ENCODE data around the gene CDH4.

CDH4 gene

DNA sequence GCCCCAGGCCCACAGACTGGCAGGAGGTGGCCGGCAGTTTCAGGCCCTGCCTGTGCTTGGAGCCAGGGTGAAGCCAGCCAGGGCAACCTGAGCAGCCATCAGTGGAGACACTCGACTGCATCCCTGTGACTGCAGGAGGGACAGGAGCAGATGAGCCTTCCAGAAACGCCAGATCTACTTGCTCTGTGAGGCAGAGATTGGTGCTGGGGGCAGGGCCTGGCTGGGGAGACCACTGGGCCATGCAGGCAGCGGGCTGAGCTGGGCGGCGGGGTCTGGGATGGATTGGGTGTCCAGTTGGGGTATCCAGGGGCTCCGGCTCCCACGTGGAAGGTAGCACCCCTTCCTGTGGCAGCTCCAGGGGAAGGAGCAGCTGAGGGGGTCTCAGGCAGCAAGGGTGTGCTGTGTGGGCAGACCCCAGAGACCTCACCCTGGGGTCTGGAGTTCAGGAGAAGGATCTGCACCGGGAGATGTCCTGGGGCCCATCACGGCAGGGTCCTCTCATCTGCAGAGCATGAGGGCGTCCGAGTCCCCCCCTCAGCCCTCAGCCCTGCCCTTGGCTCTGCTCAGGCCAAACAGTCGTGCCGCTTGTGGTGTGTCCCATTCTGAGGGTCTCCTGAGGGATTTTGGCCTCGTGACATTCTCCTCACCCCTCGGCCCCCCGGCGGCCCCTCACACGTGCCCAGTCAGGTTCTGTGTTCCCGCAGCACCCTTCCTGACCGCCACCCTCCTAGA, 478.7 kb downstream of the CDH4 start:
- no peak for DNase-seq

DNA sequence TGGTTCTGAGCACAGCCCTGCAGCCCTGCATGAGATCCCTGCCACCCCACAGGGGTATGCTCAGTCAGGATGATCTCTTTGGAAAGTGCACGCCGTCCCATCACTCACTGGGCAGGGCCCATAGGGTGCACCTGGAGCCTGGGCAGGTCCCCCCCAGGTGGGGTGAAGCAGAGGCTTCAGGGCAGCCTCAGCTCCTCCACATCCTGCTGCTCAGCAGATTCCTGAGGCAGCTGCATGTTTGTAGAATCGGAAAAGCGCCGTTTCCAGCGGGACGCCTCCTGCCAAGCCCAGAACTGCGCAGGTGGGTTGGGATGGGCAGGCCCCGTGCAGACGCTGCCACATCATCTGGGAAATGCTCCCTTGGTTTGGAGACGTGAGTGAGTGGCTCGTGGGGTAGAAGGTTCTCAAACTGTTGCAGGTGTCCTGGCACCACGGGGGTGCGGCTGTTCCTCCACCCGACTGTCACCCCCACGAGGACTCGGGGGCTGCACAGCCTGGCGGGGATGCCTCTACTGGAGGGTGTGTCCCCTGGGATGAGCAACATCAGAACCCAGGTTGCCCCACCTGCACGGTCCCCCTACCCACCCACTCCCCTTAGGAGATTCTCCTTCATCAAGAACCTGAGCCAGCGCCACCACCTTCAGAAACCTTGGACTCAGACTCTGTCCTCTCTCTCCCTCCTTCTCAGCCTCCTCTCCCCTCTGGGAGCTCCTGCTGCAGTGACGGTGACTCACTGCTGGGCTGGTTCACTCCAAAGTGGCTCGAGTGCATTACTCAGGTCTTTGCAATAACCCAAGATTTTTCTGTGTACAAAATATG, 479.5 kb downstream of the CDH4 start:
- DNase-seq: peak; percentile 39

DNA sequence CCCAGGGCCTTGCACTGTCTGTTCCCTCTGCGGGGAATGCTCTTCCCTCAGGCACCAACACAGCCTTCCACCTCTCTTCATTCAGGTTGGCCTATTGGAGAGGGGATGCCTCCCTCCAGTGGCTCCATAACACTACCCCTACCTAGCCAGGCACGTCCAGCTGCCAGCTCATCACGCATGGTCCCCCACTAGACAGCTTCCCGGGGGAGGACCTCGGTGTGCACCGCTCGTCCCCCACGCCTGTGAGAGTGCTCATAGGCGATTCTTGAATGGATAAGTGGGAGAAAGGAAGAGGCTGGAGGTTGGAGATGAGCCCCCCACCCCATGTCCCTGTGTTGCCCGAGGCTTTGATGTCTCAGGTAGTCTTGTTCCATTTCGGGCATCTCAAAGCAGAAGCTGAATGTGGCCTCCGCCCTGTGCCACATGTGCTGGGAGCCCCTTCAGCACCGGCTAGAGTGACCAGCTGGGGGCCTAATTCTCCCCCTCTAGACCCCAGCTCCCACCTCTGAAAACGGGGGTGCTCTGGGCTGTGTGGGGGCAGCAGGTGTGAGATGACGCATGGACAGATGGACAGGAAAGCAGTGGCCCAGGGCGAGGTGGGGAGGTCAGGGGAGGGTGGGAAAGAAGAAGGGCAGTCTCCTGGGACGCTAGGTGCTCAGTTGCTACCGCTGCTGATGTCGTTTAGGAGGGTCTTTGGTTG, 480.6 kb downstream of the CDH4 start:
- no peak for DNase-seq

DNA sequence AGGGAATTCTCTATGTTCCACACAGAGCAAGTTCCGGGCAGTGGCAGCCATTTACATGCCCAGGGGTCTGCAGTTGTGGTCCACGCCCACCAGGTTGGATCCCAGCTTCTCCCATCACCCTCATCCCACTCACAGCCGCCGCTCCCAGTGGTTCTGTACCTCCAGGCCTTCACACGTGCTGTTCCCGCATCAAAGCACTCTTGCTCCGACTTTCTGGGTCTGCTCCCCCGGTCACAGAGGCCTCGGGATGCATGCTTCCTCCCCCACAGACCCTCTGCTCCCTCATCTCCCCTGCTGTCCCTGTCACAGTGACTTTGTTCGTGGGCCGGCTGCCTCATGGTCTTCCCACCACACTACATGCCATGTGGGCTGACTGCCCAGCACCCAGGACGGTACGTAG, 481.2 kb downstream of the CDH4 start:
- DNase-seq: no peak

DNA sequence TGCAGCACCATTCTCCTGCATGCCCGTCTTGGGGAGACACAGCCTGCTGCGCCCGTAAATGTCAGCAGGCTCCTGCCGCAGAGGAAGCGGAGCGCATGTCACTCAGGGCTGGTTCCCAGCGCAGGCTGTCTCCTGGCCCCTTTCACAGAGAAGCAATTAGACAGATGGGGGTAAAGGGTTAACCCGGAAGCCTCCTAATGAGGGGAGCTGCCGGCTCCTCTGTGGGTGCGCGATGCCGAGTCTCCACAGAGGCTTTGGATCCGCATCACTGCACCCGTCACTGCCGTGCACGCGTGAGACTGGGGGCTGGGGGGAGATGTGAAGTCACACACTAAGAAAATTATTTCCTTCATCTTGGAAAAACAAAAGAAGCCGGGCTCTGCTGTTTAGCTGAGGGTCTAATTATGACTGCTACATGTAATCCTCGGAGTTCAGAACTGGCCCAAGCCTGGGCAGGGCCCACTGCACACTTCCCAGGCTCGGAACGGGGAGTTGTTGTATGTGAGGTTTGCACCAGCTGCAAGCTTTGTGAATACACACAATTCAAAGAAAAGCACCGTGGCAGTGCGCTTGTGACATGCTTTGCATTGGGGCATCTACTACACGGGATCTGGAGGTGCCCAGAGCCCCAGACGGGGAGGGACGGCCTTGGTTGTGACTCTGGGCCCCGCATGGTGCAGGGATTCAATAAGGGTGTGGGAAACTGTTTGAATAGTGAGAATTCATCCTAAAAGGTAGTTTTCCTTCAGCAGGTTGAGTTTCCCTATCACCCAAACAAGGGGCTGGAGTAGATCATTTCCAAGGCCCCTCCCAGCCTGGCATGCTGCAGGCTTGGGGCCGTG, 482.1 kb downstream of the CDH4 start:
- DNase-seq: no peak

DNA sequence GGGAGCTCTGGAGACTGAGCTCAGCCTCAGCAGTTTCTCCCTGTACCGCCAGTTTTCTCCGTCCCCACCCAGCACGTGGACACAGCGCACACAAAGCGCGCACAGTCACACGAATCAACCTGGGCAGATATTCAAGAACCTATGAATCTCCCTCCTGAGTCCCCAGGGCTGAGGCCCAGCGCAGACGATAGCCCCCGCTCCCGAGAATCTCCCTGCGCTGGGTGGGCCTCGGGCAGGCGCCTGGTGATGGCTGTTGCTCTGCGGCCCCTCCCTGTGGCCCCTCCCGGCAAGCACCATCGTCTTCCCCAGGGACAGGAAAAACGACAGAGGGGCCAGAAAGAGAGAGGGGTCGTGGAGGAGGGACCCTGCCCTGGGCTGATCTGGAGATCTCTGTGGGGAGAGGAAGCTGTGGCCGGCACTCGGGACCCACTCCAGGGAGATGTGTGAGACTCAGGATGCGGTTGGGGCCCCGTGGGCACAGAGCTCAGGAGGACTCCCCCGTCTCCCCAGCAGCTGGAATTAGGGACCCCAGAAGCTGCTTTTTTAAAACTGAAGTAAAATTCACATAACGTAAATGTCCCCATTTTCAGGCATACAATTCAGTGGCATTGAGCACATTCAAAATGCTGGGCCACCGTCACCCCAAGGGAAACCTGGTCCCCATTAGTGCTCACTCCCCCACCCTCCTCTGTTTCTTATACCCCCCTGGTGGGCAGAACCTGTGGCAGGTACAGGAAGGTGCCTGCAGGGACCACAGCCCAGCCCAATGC, 482.9 kb downstream of the CDH4 start:
- DNase-seq: no peak

DNA sequence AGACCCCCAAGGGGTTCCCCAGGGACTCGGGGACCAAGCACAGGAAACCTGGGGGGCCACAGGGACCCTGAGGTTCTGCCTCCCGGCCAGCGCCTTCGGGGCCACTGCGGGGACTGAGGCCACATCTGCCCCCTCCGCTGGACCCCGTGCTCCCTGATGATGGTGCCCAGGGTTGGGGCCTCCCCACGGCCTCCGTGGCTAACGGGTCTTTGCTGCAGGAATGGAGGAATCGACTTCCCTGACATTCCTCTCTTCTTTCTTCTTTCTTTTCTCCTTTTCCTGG, 483.4 kb downstream of the CDH4 start:
- DNase-seq: no peak

DNA sequence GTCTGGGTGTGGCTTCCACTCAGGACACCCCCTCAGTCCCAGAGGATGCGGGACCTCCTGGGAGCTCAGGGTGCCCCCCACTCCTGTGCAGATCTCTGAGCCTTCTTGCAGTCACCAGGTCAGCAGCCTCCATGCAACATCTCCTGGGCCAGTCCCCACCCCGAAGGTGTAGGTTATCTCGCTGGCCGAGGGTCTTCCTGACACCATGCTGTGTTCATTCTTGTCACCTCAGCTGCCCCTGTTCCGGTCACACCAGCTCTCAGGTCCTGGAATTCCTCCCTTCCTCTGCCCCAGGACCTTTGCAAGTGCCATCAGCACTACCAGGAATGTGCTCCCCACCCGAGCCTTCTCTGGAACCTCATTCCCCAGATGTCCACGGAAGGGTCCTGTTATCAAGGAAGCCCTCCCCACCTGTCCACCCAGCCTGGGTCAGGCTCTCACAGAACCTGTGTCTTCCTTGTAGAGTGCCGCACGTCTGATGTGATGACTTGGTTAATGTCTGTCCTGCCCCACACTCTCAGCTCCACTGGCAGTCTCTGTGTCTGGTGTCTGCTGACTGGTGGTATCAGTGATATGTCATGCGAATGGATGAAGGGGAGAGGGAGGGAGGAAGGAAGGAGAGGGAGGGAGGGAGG, 484.1 kb downstream of the CDH4 start:
- no peak for DNase-seq

DNA sequence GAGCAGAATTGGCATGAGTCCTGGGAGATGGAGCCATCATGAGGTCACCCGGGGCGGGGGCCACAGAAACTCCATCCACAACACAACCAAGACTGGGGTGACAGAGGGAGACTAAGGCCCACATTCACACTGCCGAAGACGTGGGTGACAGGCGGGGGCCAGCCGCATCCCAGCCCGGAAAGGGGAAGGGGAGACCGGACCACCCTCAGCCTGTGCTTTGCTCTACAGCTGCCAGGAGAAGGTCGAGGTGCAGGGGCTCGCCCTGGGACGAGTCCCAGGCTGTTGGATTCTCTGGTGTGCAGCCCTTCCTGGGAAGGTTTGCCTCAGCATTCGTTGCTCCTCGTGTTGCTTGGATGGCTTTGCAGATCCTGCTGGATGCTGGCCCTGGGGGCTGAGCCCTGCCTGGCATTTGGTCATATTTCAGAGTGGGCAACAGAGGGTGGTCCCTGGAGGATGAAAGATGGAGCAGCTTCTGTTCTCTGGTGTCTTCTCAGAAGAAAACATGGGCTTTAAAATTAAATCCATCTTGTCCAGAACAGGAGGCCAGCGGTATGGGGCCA, 484.8 kb downstream of the CDH4 start:
- no peak for DNase-seq

DNA sequence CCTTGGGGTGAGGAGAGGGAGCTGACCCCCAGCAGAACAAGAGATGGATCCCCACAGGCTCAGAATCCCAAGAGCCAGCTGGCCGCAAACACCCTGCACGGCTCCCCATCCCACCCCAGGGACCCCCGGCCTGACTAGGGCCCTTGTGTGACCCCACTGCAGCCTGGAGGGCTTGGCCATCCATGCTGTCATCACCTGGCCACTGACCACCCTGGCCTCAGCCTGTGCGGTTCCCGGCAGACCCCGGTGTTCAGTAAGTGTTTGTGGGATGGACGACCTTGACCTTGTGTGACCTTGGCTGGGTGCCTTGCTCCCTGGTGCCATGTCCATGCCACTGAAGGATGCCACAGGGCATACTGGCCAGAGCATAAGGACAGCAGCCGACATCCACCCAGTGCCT, 485.3 kb downstream of the CDH4 start:
- no peak for DNase-seq

DNA sequence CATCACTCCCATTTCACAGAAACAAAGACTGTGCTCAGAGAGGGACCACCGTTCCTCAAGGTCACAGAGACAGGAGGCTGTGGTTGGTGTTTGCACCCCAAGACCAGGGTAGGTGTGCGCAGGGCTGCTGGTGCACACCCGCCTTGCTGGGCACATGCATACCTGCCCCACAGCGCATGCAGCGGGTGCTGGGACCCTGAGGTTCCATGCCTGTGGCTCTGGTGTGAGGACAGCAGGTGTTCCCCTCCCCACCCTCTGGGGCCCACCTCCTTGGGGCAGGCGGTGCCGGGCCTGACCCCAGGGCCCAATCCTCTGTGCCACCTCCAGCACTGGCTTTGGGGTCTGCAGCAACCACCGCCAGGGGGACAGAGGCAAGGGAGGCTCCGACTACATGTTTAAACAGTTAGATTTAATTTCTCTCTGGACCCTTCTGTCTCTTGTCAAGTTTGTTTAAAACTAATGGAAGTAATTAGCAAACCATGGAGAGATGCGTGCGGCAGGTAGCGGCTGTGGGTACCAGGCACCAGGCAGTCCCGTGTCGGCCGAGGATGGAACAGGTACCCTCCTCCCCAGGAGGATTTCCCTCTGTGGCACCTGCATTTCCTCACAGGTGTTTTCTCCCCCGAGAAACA, 485.9 kb downstream of the CDH4 start:
- no peak for DNase-seq

DNA sequence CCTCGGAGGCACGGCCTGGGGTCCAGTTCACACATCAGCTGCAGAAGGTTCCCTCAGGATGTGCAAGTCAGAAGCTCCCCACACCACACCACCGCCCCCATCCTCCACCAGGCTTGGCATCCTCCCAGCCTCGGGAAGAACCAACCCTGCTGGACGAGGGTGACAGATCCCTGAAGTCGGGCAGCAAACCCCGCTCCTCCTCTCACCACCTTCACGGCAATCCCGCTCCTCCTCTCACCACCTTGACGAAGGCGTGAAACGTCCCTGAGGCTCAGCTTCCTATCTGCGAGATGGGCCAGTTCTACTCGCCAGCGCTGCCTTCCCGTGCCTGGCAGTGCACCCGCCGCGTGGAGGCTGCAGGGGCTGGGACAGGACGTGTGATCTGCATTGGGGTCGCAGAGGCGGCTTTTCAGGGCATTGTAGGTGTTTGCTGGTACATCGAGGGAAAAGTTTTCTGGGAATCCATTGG, 486.6 kb downstream of the CDH4 start:
- no peak for DNase-seq

DNA sequence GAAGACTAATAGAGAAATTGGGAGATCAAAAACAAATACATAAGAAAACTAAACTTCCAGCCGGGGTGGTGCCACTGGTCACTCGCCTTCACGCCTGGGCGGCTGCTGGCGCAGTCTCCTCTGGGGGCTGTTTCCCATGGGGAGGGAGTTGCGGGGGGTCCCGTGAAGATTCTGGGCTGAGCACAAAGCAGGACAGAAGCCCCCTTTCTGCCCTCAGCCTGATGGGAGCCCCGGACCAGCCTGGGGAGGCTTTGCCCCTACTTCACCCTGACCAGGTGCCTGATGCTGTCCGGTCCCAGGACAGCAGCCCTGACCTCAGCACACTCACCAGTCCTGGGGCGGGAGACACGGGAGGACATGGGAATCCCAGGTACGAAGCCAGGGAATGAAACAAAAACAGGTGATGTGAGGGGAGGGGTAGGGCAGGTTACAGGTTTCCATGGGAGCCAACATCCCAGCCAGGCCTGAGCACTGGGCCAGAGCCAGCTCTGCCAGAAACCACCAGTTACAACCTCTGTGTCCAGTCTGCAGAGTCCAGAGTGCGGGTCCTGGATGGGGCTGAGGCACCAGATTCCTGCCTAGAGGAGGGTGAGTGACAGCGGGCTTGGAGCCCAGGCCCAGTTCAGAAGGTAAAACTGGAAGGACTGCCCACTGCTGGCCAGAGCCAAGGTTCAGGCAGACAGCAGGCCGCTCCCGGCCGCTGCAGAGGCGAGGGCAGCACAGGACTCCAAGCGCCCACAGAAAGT, 487.2 kb downstream of the CDH4 start:
- DNase-seq: no peak

DNA sequence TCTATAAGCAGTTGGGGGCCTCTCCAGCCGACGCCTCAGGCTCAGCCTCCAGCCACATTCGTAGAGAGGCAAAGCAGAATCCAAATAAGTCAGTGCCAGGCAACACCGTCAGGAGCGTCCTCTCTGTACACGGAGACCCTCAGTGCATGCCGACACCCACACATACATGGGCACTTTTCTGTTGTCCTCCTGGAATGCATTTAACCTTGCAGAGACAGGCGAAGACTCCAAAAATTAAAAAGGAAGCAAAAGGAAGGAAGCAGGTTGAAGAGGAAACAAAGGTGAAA, 487.7 kb downstream of the CDH4 start:
- no peak for DNase-seq

DNA sequence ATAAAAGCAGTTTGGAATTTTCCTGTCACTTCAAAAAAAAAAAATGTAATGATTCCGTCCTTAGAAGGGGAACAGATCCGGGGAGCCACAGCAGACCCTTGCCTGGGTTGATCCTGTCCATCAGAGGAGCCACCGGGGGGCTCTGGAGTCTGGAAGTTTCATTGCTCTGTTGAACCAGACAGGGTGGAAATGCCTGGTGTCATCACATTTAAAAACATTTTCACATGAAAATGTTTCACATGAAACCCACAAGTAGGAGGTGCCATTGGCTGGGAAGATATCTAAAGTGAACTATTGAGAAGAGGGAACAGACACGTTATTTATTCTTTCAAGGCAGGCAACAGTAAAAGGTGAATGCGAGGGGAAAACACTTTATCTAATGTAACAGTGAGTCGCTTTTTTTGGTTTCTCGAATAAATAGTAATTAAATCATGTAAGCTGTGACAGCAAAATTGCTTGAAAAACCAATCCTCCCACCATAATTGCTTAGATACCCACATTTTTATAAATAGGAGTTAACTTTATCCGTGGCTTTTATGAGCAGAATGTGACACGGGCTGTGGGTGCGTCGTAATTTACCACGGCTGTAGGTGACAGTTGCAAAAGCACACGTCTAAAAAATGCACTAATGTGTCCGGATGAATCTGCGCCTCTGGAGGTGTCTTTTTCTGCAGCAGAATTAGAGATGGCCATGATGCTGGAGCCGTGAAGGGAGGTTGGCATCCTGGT, 490.2 kb downstream of the CDH4 start:
- no peak for DNase-seq

DNA sequence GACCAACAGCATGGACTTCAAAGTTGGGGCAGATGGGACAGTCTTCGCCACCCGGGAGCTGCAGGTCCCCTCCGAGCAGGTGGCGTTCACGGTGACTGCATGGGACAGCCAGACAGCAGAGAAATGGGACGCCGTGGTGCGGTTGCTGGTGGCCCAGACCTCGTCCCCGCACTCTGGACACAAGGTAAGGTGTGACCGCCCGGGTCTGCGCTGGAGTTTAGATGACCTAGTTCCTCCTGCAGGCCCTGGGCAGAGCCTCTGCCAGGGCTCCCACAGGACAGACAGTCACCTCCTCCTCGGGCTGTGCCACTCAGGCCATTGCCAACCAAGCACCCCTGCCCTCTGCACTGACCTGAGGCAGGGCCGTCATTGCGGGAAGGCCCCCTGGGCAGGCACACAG, 491.5 kb downstream of the CDH4 start:
- no peak for DNase-seq

DNA sequence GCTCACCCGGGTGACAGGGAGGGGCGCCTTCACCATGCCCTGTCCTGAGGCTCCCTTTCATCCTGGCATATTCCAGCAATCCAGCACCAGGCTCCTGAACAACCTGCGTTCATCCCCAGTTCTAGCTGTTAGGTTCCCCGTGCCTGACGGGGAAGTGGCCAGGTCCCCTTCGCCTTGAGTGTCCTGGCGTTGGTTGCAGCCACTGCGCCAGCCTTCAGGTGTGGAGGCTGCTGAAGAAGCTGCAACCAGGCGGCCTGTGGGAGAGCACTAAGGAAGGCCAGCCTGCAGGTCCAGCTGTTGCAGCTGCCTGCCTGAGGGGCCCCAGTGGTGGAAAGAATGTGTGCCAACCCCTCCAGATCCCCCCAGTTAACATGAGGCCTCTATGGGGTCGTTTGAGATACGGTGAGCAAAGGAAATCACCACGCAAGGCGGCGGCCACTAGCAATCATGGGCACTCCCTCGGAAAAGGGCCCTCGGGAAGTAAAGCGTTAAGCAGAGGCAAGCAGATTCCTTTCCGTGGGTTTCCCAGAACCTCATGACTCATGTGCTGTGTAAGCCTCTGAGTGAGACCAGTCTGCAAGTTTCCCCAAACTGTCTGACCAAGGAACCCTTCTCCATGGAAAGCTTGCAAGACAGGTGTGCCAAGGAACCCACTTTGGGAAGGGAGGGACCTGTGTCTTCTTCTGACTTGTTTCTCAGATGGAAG, 492.8 kb downstream of the CDH4 start:
- peak; percentile 6 for DNase-seq

DNA sequence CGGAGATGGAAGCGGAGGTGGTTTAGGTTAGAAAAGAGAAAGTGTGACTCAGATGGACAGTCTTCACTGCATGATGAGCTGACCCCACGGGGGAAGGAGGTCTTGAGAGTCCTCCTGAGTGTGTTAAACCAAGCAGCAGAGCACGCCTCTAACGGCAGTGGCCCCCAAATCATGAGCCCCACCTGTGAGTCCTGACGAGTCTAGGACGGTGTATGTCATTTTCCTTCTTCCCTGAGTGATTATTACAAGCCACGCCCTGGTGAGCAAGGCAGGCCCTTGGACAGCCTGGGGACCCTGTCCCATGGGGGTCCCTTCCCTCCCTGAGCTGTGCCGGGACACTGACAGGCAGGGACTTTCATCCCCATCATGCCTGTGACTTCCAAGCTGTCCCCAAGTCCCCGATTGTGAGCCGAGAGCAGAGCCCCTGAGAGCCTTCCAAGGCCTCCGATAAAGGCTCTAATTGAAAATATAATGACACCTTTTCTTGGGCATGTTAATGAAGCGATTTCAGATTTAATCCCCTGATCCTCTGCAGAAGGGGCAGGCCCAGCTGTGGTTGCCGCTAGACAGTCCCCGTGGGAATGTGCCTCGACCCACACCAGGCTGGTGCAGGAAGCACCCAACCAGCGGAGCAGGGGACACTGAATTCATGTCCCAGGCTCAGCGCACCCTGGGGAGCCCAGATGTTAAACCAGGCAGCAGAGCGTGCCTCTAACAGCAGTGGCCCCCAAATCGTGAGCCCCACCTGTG, 493.5 kb downstream of the CDH4 start:
- no peak for DNase-seq
